GM12878 (cell line): ENCODE data around the gene APH1B. TPM values are rescaled to one million over a fixed set of nuclear protein-coding genes. Genes with fewer than 3 reads are reported as not detected.

Experiments
- ATAC-seq: fragments of 200-7000 bp; cut with Tn5 transposase; 3 replicates; pipeline ENCODE4 v1.9.1; 2020; ENCODE audit warnings: mild to moderate bottlenecking, moderate library complexity
- BruUV-seq: library from RNA; stranded (reverse); fragments of 400-500 nt; replicated peaks from 2 replicates; lab custom pipeline; 2021; lab: Mats Ljungman, UMichigan
- CTCF ChIA-PET: fragments of 300-600 bp; sonication (Branson Sonifier 250); formaldehyde crosslinking; extraction: SDS; loops from one replicate; lab custom pipeline; 2021; ENCODE audit warnings: inconsistent platforms; lab: Yijun Ruan, JAX
- POLR2A ChIA-PET: fragments of 350-600 bp; formaldehyde crosslinking; extraction: SDS; loops from one replicate; lab custom pipeline; 2021; ENCODE audit warnings: inconsistent platforms; lab: Charles Lee
- RAD21 ChIA-PET: fragments of 300-600 bp; sonication (Branson Sonifier 250); formaldehyde crosslinking; loops from one replicate; lab custom pipeline; 2023; ENCODE audit warnings: antibody characterized with exemption; ENCODE audit not compliant: unreplicated experiment; lab: Charles Lee
- SMC1A ChIA-PET: fragments of 300-600 bp; sonication (Branson Sonifier 250); formaldehyde crosslinking; loops from one replicate; lab custom pipeline; 2023; ENCODE audit not compliant: unreplicated experiment, uncharacterized antibody; lab: Charles Lee
- DNase-seq: peaks from one replicate; pipeline ENCODE4 v3.0.0-alpha.2; 2011; ENCODE audit warnings: low read depth, low spot score
- FAIRE-seq: peaks from 3 replicates; lab custom pipeline; 2011; peaks lifted over from hg19 to GRCh38; lab: Jason Lieb, UNC
- H2AFZ ChIP-seq: 2 replicates; pipeline ENCODE4 v1.6.0; 2011; ENCODE audit warnings: low read depth, low read length, control low read depth; ENCODE audit not compliant: control insufficient read depth
- H3K27ac ChIP-seq: 2 replicates; pipeline ENCODE4 v1.5.1; 2011; ENCODE audit warnings: control low read depth; ENCODE audit not compliant: control insufficient read depth, insufficient read depth
- H3K27me3 ChIP-seq, 2 experiments: replicated peaks in 1 of 2; 2 replicates each; pipeline versions ENCODE4 v1.6.0 to v1.6.1; 2011; ENCODE audit warnings: low read length in 1 of 2; ENCODE audit not compliant: control insufficient read depth in 2 of 2, insufficient read depth in 2 of 2
- H3K36me3 ChIP-seq, 2 experiments: 2 replicates each; pipeline ENCODE4 v1.5.1; 2011; ENCODE audit warnings: low read length in 1 of 2; ENCODE audit not compliant: control insufficient read depth in 2 of 2, insufficient read depth in 2 of 2
- H3K4me1 ChIP-seq: 2 replicates; pipeline ENCODE4 v1.6.1; 2011; ENCODE audit warnings: mild to moderate bottlenecking, low read length, moderate library complexity, mixed read lengths; ENCODE audit not compliant: control insufficient read depth, insufficient read depth
- H3K4me2 ChIP-seq: 2 replicates; pipeline ENCODE4 v1.6.0; 2011; ENCODE audit warnings: control low read depth; ENCODE audit not compliant: control insufficient read depth, insufficient read depth
- H3K4me3 ChIP-seq: fragments of 200-600 bp; sonication (generic); 2 replicates; pipeline ENCODE4 v1.5.1; 2016
- H3K79me2 ChIP-seq: 2 replicates; pipeline ENCODE4 v1.6.0; 2011; ENCODE audit warnings: low read length; ENCODE audit not compliant: control insufficient read depth, insufficient read depth
- H3K9ac ChIP-seq: 2 replicates; pipeline ENCODE4 v1.8.0; 2011; ENCODE audit warnings: low read length, control low read depth, mixed read lengths; ENCODE audit not compliant: control insufficient read depth, insufficient read depth
- H3K9me3 ChIP-seq: replicated peaks from 3 replicates; pipeline ENCODE4 v1.5.1; 2011; ENCODE audit warnings: mild to moderate bottlenecking, low read length; ENCODE audit not compliant: control insufficient read depth, insufficient read depth
- H4K20me1 ChIP-seq: 2 replicates; pipeline ENCODE4 v1.6.0; 2011; ENCODE audit not compliant: control insufficient read depth, insufficient read depth
- BRCA1 ChIP-seq: IDR thresholded peaks from 2 replicates; pipeline ENCODE4 v1.6.1; 2011; ENCODE audit warnings: low read depth, low read length, improper control_type of control experiment
- CHD1 ChIP-seq: IDR thresholded peaks from 2 replicates; pipeline ENCODE4 v1.6.1; 2012; ENCODE audit warnings: low read depth, low read length, improper control_type of control experiment
- CREB1 ChIP-seq: IDR thresholded peaks from 2 replicates; pipeline ENCODE4 v1.6.1; 2012; ENCODE audit warnings: low read depth, mild to moderate bottlenecking, inconsistent platforms
- CTCF ChIP-seq, 3 experiments: IDR thresholded peaks in 2 of 3; conservative IDR thresholded peaks in 1 of 3; 2 replicates each; pipeline ENCODE4 v1.5.1; 2011; ENCODE audit warnings: low read depth in 3 of 3, low read length in 3 of 3, mild to moderate bottlenecking in 3 of 3, control low read depth in 2 of 3, moderate library complexity in 2 of 3, inconsistent platforms in 1 of 3, mixed read lengths in 1 of 3; ENCODE audit not compliant: control insufficient read depth in 2 of 3, insufficient read depth in 1 of 3; ENCODE audit errors: extremely low read depth in 1 of 3
- NFYB ChIP-seq: IDR thresholded peaks from 2 replicates; pipeline ENCODE4 v1.6.1; 2011; ENCODE audit warnings: low read depth, mild to moderate bottlenecking, low read length, improper control_type of control experiment, moderate library complexity; ENCODE audit not compliant: insufficient read depth
- SMAD5 ChIP-seq: IDR thresholded peaks from 2 replicates; pipeline ENCODE4 v1.6.1; 2016; ENCODE audit warnings: antibody characterized with exemption, low read depth
- SREBF1 ChIP-seq: IDR thresholded peaks from 2 replicates; pipeline ENCODE4 v1.6.1; 2012; ENCODE audit warnings: mild to moderate bottlenecking, low read length
- SUZ12 ChIP-seq: fragments of 200-600 bp; sonication (generic); IDR thresholded peaks from one replicate; pipeline ENCODE4 v1.6.1; 2018; ENCODE audit warnings: antibody characterized with exemption, mild to moderate bottlenecking; ENCODE audit not compliant: unreplicated experiment
- USF1 ChIP-seq: IDR thresholded peaks from 2 replicates; pipeline ENCODE4 v1.6.1; 2011; ENCODE audit warnings: borderline replicate concordance, low read depth, mild to moderate bottlenecking, moderate library complexity, mixed read lengths, low read length; ENCODE audit not compliant: insufficient read depth; ENCODE audit errors: extremely low read length
- ZBED1 ChIP-seq: IDR thresholded peaks from 2 replicates; pipeline ENCODE4 v1.6.1; 2016; ENCODE audit warnings: borderline replicate concordance
- WGBS: methylation state at CpG from one replicate; pipeline ENCODE4 v1.1.6; 2016; ENCODE audit warnings: low lambda C conversion rate; ENCODE audit not compliant: insufficient replicate concordance, insufficient coverage; ENCODE audit errors: missing lambda C conversion rate; 5-methylcytosine and 5-hydroxymethylcytosine counted together
- in situ Hi-C: fragments of 300-500 bp; cut with MboI; formaldehyde crosslinking; loops from 9 replicates; pipeline ENCODE4 v1.14.3; 2018; ENCODE audit warnings: mixed read lengths
- intact Hi-C: fragments of 100-400 bp; cut with micrococcal nuclease; formaldehyde crosslinking; loops from one replicate; pipeline ENCODE4 v1.14.2; 2022; ENCODE audit not compliant: unreplicated experiment
- polyA plus RNA-seq, 11 experiments: library from polyadenylated mRNA; depleted of rRNA in 4 of 11; unstranded in 6 of 11; stranded (reverse) in 5 of 11; fragments of >200 nt; fragmentation: Nextera tagmentation in 4 of 11; fragmentation: Illumina TruSeq in 1 of 11; extraction: Ambion mirVana in 4 of 11; extraction: Trizol in 1 of 11; gene quantifications; 1 replicate in 1 of 11; 2 replicates in 10 of 11; pipeline versions ENCODE4 v1.2.1 to v1.2.3, GENCODE V29; 2011 to 2016; ENCODE audit warnings: inconsistent platforms in 2 of 11, missing spikeins in 2 of 11, low read depth in 1 of 11
- total RNA-seq, 4 experiments: library from RNA; depleted of rRNA in 3 of 4; stranded (reverse); fragments of >200 nt in 3 of 4; fragmentation: Illumina TruSeq in 1 of 4; extraction: Trizol in 1 of 4; gene quantifications; 2 replicates each; pipeline versions ENCODE4 v1.2.1 to v1.2.3, GENCODE V29; 2013 to 2021
- TF ChIP-seq, protein P1 (sequence below): fragments of 450-650 bp; IDR thresholded peaks from 2 replicates; pipeline ENCODE4 v1.6.1; 2017; ENCODE audit warnings: borderline replicate concordance

APH1B gene
- total and polyA plus RNA-seq, 10 of the 15 experiments (the other 5 are each of a cell fraction or from before 2014, with no cell fraction given) = 5.0 to 20.8 (median 11.1) TPM

- Histone ChIP-seq H3K27me3 (no peaks in the 10 kb centered on the region), H3K4me2 (no peak overlapping the region), H3K9me3 (no peaks in the 10 kb centered on the region), H3K4me1 (no peaks in the 10 kb centered on the region), H3K4me3 (no peak overlapping the region), H3K27ac (no peak overlapping the region), H4K20me1 (no peaks in the 10 kb centered on the region), H3K9ac (no peak overlapping the region), H2AFZ (no peak overlapping the region), H3K36me3 (peaks cover 3 to 15% of the 10 kb centered on the region in 2 experiments; a peak in 3 of 4 replicates), H3K79me2 (no peaks in the 10 kb centered on the region)
- ChIA-PET CTCF (interaction anchor here (0.7 to 1.1 kb wide), 2 partner anchors 142 to 226 kb away, joined by 3 to 4 read pairs; no protein-coding TSS in a partner anchor), SMC1A (interaction anchor here (1.0 to 2.3 kb wide), 7 partner anchors 9 to 104 kb away, joined by 3 to 10 read pairs (median 3); partner anchors contain the start of gene RPS27L), POLR2A (no interaction called here), RAD21 (interaction anchor here (0.6 to 1.4 kb wide), 3 partner anchors 50 to 105 kb away, joined by 3 read pairs; no protein-coding TSS in a partner anchor)
- FAIRE-seq (no peak), DNase-seq (no peak), ATAC-seq (no peak)
- BruUV-seq = no TSS peak
- 99% methylated on average over 5 of the region's 5 CpGs for WGBS
- TF ChIP-seq SMAD5 (no peak), NFYB (no peak), USF1 (no peak), BRCA1 (no peak), CHD1 (no peak)
- intact Hi-C loops (no loop called here), in situ Hi-C loops (no loop called here)
These were observed 16.6 kb upstream of the APH1B start for GRCh38 chr15:63260791-63261190.

- Histone ChIP-seq H3K9me3 (no peaks in the 10 kb centered on the region), H4K20me1 (no peaks in the 10 kb centered on the region), H3K27me3 (no peaks in the 10 kb centered on the region), H3K4me1 (no peaks in the 10 kb centered on the region), H3K36me3 (peaks cover 3 to 17% of the 10 kb centered on the region in 2 experiments; a peak in 3 of 4 replicates), H3K4me2 (no peak overlapping the region), H3K27ac (no peak overlapping the region), H2AFZ (no peak overlapping the region), H3K4me3 (no peak overlapping the region), H3K79me2 (no peaks in the 10 kb centered on the region), H3K9ac (no peak overlapping the region)
- ChIA-PET SMC1A (interaction anchor here (1.0 to 2.3 kb wide), 6 partner anchors 10 to 105 kb away, joined by 3 to 10 read pairs (median 4); partner anchors contain the start of gene RPS27L), RAD21 (interaction anchor here (1.1 to 1.4 kb wide), 2 partner anchors 50 to 95 kb away, joined by 3 read pairs; no protein-coding TSS in a partner anchor), CTCF (interaction anchor here (0.8 to 1.4 kb wide), 3 partner anchors 9 to 142 kb away, joined by 4 to 5 read pairs (median 5); no protein-coding TSS in a partner anchor), POLR2A (interaction anchor here (0.5 kb wide), 1 partner anchor 1576 kb away, joined by 12 read pairs; no protein-coding TSS in a partner anchor)
- BruUV-seq = no TSS peak
- intact Hi-C loops = no loop called here
- ATAC-seq (no peak), FAIRE-seq (no peak), DNase-seq (no peak)
- in situ Hi-C loops = no loop called here
- TF ChIP-seq, protein P1, sequence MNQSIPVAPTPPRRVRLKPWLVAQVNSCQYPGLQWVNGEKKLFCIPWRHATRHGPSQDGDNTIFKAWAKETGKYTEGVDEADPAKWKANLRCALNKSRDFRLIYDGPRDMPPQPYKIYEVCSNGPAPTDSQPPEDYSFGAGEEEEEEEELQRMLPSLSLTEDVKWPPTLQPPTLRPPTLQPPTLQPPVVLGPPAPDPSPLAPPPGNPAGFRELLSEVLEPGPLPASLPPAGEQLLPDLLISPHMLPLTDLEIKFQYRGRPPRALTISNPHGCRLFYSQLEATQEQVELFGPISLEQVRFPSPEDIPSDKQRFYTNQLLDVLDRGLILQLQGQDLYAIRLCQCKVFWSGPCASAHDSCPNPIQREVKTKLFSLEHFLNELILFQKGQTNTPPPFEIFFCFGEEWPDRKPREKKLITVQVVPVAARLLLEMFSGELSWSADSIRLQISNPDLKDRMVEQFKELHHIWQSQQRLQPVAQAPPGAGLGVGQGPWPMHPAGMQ = no peak
- TF ChIP-seq CREB1 = no peak
- TF ChIP-seq CTCF (IDR thresholded peaks at IDR 0.05 in 2 of 3, conservative IDR thresholded peaks at IDR 0.05 in 1 of 3; ENCODE audit: control insufficient read depth in 2 of 3, extremely low read depth in 1 of 3, insufficient read depth in 1 of 3, low read depth in 3 of 3, low read length in 3 of 3) = no peak
- no peak for TF ChIP-seq SREBF1
- TF ChIP-seq SUZ12 = no peak
- TF ChIP-seq ZBED1 = no peak
These were observed 16.1 kb upstream of the APH1B start for GRCh38 chr15:63261311-63261710.
